Prostate gland (tissue), 2 donors: ENCODE measurements around the gene ADAMTSL1.

Experiments
- CTCF ChIP-seq, 4 experiments: fragments of 200-600 bp in 2 of 4; fragments of 450-650 bp in 2 of 4; sonication (generic) in 2 of 4; IDR thresholded peaks; 1 replicate in 3 of 4; 2 replicates in 1 of 4; pipeline ENCODE4 v1.5.1; 2016 to 2019; ENCODE audit warnings: antibody characterized with exemption in 4 of 4, mild to moderate bottlenecking in 2 of 4, moderate library complexity in 2 of 4
- POLR2A ChIP-seq: fragments of 450-650 bp; IDR thresholded peaks from one replicate; pipeline ENCODE4 v1.6.1; 2016; ENCODE audit warnings: antibody characterized with exemption, mild to moderate bottlenecking

- TF ChIP-seq CTCF (IDR thresholded peaks at IDR 0.05) (no peak), POLR2A (no peak)
Measured at GRCh38 chr9:18485714-18486113, 11.8 kb downstream of the ADAMTSL1 start.
